NCI-H1436 (cell line): Measurements from ENCODE around the gene PRKAR2B.

Experiments used
- DNase-seq: peaks from one replicate; lab custom pipeline; 2025; lab: John Stamatoyannopoulos, UW

The PRKAR2B gene

DNA sequence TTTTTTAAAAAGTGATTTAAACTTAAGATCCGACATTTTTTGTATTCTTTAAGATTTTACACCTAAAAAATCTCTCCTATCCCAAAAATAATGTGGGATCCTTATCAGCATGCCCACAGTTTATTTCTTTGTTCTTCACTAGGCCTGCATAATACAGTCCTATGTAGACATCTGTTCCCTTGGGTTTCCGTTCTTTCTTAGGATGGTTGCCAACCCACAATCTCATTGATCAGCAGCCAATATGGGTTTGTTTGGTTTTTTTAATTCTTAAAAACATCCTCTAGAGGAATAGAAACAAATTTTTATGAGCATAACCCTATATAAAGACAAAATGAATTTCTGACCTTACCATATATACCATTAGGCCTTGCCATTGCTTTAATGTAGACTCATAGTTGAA, 115.9 kb downstream of the PRKAR2B start:
- DNase-seq, result no peak

DNA sequence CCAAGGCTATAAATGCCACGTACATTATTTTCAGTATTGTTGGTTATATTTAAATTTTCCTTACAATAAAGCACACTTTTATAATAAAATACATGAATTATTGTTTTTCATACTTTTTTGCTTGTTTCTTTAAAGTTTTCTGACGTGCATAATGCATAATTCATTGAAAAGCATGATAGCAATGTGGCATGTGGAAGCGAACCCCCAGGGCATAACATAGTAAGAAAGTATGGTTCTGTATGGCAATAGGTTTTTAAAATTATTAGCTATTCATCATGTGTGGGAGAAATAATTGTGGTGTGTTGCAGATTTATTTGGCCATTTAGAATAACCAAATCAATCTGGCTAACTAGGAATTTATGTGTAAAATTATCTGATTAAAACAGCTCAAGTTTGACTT, 116.9 kb downstream of the PRKAR2B start:
- no peak for DNase-seq

DNA sequence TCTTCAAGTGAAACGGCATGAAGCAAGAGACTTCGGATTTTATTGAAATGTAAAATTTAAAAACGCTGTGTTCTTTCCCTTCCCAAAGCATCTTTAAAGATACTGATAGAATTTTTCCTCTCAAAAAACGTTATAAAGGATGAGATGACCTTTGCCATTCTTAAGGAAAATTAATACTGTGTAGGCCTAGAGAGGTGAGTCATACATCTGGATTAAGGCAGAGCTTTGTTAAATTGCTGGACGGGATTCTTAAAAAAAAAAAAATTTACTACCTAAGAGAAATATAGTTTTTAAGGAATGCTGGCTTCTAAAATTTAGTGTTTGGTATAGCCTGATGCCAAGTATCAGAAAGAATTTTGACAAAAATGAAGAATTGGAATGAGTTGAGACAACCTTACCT, 118.0 kb downstream of the PRKAR2B start:
- DNase-seq, result no peak

DNA sequence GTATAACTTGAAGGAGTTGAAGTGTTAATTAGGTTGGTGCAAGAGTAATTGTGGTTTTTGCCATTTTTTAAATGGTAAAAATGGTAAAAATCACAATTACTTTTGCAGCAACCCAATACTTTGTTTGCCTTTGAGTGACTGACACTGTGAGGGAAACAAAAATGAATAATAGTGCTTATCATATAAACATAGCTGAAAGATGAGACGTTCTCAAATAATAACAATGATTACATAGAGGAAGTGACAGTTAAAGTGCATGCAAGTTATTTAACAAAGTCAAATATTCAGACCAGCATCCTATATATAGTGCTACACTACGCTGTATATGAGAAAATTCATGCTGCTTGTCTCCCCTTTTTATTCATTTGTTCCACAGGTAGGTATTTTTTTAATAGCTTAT, 119.6 kb downstream of the PRKAR2B start:
- DNase-seq, result no peak

DNA sequence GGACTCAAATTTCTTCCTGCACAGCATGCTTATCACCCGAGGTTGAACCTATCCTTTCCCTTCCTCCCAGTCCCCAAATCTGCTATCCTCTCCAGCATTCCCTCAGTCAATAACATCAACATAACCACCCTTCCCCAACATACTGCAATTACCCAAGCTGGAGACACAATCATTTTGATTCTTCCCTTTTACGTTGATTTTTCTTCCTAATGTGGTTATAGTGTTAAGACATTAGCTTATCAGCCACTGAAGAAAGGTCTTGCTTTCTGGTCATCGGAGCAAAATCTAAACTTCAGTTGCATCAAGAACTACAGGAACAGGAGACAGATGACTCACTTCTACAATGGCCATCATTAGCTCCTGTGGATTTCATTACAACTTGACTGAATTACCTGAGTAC, 120.8 kb downstream of the PRKAR2B start:
- DNase-seq, result no peak

DNA sequence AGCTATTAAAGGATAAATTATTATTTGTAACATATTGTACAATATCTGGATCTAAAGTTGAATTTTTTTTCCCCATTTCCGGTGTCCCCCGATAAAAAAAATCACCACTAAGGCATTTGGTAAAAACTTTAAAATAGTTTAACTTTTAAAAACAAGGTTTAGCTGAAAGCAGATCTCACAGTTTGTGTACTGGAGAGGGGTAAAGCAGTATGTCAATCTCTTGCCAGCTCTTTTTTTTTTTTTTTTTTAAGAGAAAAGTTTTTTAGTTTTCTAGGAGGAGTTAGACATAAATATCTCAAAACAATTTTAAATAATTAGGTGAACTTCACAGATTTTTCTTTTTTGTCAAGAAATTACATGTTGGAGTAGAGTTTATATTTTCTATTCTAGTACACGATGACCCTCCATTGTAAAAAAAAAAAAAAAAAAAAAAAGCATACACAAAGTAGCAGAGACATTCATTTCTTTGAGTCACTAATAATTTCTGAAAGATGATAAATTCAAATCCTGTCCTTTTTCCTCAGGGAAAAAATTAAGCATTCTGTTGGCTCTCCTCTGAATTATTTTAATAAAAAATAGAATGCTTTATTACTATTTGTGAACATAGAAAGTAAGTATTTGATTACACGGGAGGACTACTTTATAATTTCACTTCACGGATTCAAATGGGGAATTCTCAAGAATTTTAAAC, 122.4 kb downstream of the PRKAR2B start:
- DNase-seq, result no peak

DNA sequence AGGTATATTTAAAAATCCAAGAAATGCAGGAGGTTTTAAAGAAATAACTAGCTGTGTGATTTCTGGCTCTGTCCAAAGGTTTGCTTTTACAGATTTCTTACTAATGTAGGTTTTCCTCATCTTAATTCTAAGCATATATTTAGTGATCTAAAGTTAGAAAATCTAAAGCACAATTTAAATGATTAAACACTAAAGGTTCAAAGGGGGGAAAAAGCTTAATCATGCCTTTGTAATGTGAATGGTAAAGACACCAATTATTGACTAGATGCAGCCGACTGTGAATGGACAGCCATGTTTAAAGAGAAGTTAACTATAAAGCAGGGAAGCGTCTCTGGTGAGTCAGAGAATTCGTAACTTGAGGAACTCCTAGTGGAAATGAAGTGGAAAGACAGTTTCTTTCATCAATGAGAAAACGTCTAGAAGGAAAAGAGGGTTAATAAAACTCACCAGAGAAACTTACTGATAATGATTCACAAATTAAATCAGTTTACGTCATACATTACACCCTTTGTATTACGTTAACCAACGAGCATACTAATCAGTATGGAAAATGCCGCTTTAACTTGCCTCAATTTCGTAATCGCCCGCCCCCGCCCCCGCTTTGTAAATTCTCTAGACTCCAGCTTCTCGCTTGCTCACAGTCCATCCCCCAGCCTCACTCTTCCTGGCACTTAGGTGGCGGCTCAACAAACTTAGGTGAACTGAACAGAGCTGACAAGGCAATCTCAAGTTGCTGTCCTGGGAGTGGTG, 123.2 kb downstream of the PRKAR2B start:
- DNase-seq, result peak; percentile 19

DNA sequence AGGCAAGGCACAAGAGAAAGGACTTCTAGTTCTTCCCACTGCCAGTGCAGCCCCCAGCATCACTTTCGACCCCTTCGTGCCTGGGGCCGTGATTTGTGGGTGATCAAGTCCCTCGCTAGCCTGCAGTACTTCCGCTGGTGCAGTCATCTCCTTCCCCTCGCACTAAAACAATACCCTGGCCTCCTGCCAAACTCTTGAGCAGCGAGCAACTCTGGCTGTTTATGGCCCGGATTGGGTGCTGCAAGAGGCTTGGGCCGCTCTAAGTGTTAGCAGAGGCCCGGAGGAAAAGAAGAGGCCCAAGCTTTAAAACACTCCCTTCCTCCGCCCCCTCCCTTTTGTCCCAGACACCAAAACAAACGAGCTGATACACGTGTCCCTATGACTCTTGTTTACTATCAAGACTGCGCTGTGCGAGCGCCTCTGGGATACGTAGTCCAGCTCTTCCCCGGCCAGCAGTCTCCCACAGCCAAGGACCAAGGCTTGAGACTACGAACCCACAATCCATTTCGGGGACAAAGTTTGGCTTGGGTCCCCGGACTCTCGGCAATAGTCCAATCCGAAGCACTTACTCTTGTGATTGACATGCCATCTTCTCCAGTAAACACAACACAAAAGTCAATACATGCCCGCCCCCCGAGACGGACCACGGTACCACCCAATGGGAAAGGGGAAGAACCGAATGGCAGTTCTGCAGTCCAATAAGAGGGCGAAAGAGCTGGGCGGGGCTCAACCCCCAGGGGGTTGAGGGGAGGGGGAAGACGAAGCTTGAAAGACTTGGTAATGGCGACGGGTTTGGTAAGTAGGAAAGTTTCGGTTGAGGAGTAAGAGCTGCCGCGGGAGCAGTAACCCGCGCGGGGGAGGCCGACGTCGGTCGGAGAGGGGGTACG, 124.0 kb downstream of the PRKAR2B start, which contains the start of gene HBP1:
Gene HBP1 (plus strand): TSS at position 771 of the 887 bp plus-strand sequence. CDS start 10,891 bp downstream, outside the sequence.
- peak; percentile 99 for DNase-seq

DNA sequence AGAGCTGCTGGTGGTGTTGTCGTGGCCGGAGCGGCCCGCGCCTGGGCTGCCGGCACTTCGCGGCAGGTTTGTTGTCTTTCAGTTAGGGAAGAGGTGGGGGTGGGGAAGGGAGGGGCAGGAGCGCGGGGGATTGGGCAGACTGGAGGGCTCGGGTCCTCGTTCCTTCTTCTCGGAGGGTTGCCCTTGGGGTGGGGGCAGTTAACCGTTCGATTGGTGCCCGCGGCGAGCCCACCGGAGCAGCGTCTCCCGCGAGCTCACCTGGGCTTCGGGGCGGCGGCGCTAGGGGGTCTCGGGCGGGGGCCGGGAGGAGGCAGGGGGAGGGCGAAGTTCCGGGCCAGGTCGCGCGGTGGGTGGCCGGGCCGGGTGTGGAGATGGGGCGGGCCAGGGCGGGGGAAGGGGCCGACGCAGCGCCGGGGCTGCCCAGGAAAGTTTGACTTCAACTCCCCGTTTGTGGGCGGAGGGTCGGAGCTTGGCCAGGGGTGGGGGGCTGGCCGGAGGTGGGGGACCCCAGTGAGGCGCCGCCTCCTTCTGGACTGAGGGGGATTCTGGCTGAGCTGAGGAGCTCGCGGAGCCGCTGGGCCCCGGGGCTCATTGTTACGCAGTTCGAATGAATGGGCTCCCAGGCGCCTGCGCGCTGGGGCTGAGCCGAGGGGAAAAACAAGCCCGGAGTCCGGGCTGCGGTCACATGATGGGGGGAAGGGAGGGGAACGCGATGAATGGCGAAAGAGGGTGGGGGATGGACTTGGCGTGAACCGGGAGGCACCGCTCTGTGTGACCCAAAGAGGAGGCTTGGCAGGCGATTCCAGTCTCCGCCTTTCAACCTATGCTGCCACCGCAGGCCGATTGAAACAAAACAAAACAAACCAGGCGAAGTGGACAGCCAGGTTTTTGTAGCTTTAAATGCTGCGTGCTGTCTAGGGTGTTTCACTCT, 124.9 kb downstream of the PRKAR2B start:
- peak; percentile 86 for DNase-seq

DNA sequence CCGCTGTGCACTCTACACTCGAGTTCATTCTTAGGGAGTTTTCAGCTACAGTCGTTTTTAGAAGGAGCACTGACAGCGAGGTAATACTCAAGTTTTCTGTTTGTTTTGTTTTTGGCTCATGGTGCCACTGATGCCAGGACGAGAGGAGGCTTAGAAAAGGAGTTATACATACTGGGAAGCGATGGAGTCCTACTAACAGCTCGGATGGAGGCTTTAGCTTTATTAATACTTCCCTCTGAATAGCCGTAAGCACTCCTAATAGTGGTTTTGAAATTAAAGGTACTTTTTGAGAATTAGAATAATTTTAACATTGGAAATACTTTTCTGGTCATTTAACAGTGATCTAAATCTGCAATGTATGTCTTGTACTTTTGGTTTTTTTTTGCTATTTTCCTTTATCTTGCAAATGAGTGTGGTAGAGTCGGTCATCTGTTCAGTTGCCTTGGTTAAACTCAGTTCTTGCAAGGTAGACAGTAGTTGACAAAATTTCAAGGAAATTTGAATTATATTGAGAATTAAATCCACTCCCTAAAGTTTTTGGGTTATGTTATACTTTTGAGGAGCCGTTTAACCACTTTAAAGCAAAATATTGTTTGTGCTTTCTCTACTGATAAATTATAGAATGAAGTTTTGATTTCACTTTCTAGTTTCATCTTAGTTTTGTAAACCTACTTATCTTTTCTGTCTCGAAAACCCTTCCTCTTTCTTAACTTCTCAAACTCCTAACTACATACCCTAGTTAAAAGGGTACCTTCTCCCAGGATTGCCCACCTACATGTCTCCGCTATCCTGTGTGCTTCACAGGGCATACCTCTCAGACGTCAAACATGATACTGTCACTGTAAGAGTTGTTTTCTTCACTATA, 125.8 kb downstream of the PRKAR2B start:
- no peak for DNase-seq

DNA sequence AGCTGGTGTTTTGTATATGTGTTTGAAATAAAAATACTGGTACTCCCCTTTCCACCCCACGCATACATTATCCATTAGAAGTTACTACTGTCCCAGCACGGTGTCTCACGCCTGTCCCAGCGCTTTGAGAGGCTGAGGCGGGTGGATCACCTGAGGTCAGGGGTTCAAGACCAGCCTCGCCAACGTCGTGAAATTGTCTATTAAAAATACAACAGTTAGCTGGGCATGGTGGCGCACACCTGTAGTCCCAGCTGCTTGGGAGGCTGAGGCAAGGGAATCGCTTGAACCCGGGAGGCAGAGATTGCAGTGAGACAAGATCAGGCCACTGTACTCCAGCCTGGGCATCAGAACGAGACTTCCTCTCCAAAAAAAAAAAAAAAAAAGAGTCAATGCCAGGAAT, 127.0 kb downstream of the PRKAR2B start:
- DNase-seq, result no peak

DNA sequence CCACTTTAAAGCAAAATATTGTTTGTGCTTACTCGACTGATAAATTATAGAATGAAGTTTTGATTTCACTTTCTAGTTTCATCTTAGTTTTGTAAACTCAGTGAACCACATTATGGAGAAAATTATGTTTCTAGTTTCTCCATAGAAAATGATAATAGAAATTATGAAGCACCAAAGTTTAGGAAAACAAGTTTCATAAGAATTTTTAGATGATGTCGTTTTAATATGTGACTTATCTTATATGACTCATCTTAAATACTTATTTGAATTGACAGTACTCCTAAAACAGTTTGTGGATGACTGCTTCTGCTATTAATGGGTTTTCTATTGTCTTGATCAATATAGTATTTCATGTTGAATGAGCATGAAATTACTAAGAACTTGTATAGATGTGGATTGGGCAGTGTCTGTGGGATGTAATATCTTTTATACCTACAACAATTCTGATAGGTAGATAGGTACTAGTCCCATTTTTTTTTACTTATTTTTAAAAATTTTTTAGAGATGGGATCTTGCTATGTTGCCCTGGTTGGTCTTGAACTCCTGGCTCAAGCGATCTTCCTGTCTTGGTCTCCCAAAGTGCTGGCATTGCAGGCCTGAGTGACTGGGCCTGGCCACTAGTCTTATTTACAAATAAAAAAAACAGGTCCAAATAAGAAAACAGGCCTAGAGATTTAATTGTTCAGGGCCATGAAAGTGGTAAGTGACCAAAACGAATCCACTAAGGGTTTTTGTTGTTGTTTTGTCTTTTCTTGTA, 127.9 kb downstream of the PRKAR2B start:
- DNase-seq, result no peak

DNA sequence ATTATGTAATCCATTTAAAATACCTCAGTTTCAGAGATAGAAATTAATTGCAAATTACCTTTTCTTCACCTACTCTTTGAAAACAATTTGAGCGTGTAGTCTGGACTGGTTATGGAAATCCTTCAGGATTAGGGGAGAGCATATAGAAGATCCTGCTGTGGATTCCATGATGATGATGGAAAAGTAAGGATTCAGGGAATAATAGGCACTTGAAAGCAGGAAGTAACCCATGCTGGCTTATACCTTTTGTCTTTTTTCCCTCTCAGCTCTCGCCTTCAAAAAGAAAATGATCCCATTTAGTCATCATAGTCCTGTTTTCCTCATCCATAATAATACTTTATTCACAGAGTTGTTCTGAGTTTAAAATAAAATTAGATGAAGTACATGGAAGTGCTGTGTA, 128.7 kb downstream of the PRKAR2B start:
- DNase-seq, result no peak

DNA sequence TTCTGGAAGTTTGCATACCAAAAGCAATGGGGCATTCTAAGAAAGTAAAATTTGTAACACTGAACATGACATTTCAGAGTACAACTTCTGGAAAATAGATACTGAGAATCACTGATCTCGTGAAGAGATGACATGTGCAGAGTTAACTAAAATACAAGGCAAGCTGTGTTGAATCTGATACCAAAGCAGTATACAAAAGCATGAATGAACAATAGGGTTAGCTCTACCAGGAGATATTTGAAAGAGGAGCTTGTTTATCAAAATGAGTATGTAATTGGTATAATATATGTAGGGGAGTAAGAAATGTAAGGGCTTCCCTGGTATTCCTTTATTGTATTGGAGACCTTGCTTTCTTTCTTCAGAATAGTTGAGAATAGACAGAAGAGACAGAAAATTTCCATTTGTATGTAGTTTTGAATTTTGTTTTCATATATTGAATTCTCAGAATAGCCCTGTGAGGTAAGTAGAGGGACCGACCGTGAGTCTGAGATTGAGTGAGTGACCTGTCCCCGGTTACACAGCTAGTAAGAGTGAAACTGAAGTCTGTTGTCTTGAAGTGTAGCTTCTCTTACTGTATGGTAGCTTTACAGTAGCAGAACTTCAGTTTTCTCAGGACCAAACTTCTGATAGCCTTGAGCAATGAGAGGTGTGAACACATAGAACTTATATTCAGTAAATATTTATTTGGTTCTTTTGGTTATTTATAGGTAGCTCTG, 129.3 kb downstream of the PRKAR2B start:
- no peak for DNase-seq

DNA sequence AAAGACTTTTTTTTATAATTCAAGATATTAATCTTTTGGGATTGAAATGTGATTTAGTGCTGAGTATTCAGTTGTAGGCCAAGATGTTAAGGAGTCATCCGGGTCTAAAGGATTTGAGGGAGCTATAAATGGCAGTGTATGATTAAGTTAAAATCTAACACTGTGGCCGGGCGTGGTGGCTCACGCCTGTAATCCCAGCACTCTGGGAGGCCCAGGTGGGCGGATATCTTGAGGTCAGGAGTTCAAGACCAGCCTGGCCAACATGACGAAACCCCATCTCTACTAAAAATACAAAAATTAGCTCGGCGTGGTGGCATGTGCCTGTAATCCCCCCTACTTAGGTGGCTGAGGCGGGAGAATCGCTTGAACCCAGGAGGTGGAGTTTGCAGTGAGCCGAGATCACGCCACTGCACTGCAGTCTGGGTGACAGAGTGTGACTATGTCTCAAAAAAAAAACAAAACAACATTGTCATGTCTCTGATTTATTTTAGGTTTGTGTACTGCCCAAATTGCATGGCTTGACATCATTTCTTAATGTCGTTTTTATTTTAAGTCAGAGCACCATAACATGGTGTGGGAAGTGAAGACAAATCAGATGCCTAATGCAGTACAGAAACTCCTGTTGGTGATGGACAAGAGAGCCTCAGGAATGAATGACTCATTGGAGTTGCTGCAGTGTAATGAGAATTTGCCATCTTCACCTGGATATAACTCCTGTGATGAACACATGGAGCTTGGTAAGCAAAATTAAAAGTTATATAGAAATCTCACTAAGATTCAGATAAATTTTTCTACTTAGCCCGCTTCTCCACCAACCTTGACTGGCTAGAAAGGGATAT, 135.0 kb downstream of the PRKAR2B start:
- no peak for DNase-seq

DNA sequence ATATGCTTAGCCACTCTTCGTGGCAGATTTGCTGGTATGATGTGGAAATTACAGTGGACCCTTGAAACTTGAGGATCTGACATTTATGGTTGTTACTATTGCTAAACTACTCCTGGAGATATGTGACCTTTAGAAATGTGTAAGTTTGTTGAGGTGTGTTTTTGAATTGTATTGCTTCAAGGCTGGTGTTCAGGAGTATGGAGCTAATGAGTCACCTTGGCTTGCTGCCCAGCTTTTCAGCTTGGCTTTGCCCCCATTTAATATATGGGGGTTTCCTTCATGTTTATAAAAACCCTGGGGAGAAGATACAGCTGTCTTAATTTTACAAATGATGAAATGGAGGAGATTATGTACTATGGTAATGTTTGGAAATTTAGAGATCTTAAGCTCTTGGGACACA, 135.9 kb downstream of the PRKAR2B start:
- DNase-seq, result no peak

DNA sequence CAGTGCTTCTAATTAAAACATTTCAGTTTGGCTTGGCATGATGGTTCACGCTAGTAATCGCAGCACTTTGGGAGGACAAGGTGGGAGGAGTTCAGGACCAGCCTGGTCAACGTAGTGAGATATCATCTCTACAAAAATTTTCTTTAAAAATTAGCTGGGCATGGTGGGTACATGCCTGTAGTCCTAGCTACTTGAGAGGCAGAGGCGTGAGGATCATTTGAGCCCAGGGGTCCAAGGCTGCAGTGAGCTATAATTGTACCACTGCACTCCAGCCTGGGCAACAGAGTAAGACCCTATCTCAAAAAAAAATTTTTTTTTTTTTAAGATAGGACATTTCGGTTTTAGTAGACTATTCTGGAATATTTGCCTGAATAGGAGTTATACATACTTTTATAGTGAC, 136.7 kb downstream of the PRKAR2B start:
- no peak for DNase-seq

DNA sequence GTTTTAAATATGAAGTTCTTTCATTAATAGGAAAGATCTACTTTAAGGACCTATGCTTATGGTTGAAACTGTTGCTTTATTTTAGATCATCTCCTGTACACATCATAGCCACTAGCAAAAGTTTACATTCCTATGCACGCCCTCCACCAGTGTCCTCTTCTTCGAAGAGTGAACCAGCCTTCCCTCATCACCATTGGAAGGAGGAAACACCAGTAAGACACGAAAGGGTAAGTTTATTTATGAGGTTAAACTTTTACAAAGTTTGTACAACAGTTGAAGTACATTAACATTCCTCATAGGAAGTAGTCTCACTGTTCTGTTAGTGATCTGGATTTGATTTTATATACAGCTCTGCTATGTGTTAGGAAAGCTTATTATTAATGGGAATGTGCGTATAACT, 141.2 kb downstream of the PRKAR2B start:
- no peak for DNase-seq
